Transverse colon (tissue), 4 donors: Measurements from ENCODE around the gene MAGI2. TPM values are rescaled to one million over a fixed set of nuclear protein-coding genes. Genes with fewer than 3 reads are reported as not detected.

Experiments used
- DNase-seq: peaks from one replicate; pipeline ENCODE4 v3.0.0-alpha.2; 2019
- H3K27ac ChIP-seq, 4 donors: fragments of 200-600 bp; sonication (generic); 2 replicates each; pipeline ENCODE4 v1.5.1; 2016 to 2018; ENCODE audit warnings: inconsistent platforms in 4 of 4
- H3K27me3 ChIP-seq: fragments of 200-600 bp; sonication (generic); 2 replicates; pipeline ENCODE4 v1.5.1; 2017; ENCODE audit warnings: inconsistent platforms
- H3K36me3 ChIP-seq, 4 donors: fragments of 200-600 bp; sonication (generic); 2 replicates each; pipeline ENCODE4 v1.5.1; 2017 to 2019; ENCODE audit warnings: inconsistent platforms in 4 of 4
- H3K4me1 ChIP-seq, 4 donors: fragments of 200-600 bp; sonication (generic); 2 replicates each; pipeline ENCODE4 v1.5.1; 2017 to 2020; ENCODE audit warnings: inconsistent platforms in 4 of 4
- H3K4me3 ChIP-seq, 4 donors: fragments of 200-600 bp; sonication (generic); 1 replicate in 1 of 4; 2 replicates in 3 of 4; pipeline versions ENCODE4 v1.5.1 to v1.6.1; 2017 to 2019; ENCODE audit warnings: inconsistent platforms in 4 of 4
- H3K9me3 ChIP-seq, 2 donors: fragments of 200-600 bp; sonication (generic); 2 replicates each; pipeline ENCODE4 v1.5.1; 2017 to 2019; ENCODE audit warnings: inconsistent platforms in 2 of 2
- EP300 ChIP-seq: sonication (generic); formaldehyde crosslinking; IDR thresholded peaks from one replicate; pipeline ENCODE4 v1.6.1; 2017; ENCODE audit warnings: antibody characterized with exemption, low read depth
- POLR2A ChIP-seq: fragments of 450-650 bp; IDR thresholded peaks from one replicate; pipeline ENCODE4 v1.6.1; 2016; ENCODE audit warnings: antibody characterized with exemption, mild to moderate bottlenecking, moderate library complexity
- POLR2AphosphoS5 ChIP-seq, 3 donors: sonication (generic); formaldehyde crosslinking; IDR thresholded peaks; one replicate each; pipeline ENCODE4 v1.6.1; 2016; ENCODE audit warnings: antibody characterized with exemption in 3 of 3
- WGBS, 2 donors: methylation state at CpG; one replicate each; pipeline ENCODE4 v1.1.5; 2018; ENCODE audit warnings: low coverage in 1 of 2; 5-methylcytosine and 5-hydroxymethylcytosine counted together
- in situ Hi-C, 4 donors: fragments of 200-750 bp; cut with MboI; loops; one replicate each; pipeline versions ENCODE4 v1.15.0 to v1.15.1; 2017; ENCODE audit warnings: low sequenced_read_pairs in 3 of 4, low pct_ligation_motif_present in 1 of 4, low pct_unique_long_range_greater_than_20kb in 1 of 4
- intact Hi-C: fragments of 100-400 bp; cut with DNase I; formaldehyde crosslinking; loops from one replicate; pipeline ENCODE4 v1.15.1; 2023; ENCODE audit warnings: low total_unique reads
- total RNA-seq, 4 donors: library from RNA; depleted of rRNA; stranded (reverse); fragments of >200 nt; gene quantifications; one replicate each; pipeline ENCODE4 v1.1.0, GENCODE V29; 2016
- TF ChIP-seq, protein P1 (sequence below), 5 experiments: fragments of 200-600 bp in 3 of 5; fragments of 450-650 bp in 2 of 5; sonication (generic) in 3 of 5; IDR thresholded peaks; 1 replicate in 2 of 5; 2 replicates in 3 of 5; pipeline ENCODE4 v1.5.1; 2016 to 2017; ENCODE audit warnings: antibody characterized with exemption in 5 of 5, inconsistent platforms in 3 of 5, mild to moderate bottlenecking in 2 of 5, moderate library complexity in 1 of 5

MAGI2 gene
- total RNA-seq, 4 donors from 2014 or later: 1.6 to 9.7 (median 4.1) TPM

DNA sequence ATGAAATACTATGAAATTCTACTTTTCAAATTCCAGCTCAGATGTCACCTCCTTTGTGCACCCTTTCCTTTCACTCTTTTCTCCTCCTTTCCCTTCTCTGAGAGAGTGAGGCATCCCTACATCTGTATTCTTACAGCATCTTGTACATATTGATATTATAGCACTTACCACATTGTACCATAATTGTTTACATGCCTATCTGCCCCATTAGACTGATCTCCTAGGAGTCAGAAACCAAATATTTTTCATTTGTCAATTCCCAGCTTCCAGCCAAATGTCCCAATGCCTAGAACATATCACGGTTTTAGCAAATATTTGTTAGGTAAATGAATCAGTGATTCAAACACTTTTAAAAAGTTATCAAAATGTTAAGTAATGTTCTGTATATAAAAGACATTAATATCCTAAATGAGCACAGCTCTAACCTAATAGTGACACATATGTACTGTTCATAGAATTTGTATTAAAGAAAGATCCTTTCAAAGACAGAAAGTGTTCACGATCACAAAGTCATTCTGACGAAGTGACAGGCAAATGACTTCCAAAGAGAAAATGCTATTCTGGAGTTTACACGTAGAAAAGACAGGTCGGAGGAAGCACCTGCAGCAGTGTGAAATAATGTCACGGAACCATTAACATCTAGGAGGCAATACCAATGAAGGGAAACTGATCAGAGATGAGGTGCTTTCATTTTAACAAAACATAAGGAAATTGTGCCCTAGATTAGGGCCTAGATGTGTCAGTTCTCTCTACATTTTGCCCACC lies 774.2 kb downstream of the MAGI2 start:
- intact Hi-C loops: no loop called here
- no peaks in the 10 kb centered on the region for H3K9me3 ChIP-seq
- DNase-seq: no peak
- no peaks in the 10 kb centered on the region for H3K36me3 ChIP-seq
- no peak for TF ChIP-seq POLR2A
- TF ChIP-seq, protein P1, sequence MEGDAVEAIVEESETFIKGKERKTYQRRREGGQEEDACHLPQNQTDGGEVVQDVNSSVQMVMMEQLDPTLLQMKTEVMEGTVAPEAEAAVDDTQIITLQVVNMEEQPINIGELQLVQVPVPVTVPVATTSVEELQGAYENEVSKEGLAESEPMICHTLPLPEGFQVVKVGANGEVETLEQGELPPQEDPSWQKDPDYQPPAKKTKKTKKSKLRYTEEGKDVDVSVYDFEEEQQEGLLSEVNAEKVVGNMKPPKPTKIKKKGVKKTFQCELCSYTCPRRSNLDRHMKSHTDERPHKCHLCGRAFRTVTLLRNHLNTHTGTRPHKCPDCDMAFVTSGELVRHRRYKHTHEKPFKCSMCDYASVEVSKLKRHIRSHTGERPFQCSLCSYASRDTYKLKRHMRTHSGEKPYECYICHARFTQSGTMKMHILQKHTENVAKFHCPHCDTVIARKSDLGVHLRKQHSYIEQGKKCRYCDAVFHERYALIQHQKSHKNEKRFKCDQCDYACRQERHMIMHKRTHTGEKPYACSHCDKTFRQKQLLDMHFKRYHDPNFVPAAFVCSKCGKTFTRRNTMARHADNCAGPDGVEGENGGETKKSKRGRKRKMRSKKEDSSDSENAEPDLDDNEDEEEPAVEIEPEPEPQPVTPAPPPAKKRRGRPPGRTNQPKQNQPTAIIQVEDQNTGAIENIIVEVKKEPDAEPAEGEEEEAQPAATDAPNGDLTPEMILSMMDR (IDR thresholded peaks at IDR 0.05): no peak
- no peak for TF ChIP-seq POLR2AphosphoS5 (IDR thresholded peaks at IDR 0.05)
- TF ChIP-seq EP300: no peak
- no peaks in the 10 kb centered on the region for H3K27me3 ChIP-seq
- in situ Hi-C loops: no loop called here
- no peak overlapping the region for H3K4me3 ChIP-seq
- no peak overlapping the region for H3K27ac ChIP-seq
- WGBS, 2 donors: 61 to 77% methylated on average over 5 to 6 of the region's 6 CpGs
- H3K4me1 ChIP-seq: no peaks in the 10 kb centered on the region

DNA sequence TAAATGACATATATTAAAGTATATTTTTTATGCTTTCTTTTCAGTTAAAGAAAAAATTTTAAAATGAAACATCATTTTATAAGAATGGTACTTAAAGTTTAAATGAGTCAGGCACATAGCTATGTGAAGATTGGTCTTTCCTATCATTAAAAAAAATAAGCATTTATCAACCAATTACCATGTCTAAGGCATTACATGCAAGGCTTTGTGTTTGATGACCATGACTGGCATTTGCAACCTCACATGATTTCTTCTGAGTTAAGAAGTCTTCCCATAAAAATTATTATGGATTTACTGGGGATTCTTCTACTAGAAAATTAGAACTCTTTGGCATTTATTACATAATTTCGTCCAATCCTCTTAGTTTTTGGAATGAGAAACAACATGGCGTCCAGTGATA lies 776.1 kb downstream of the MAGI2 start:
- Histone ChIP-seq H3K27ac (no peak overlapping the region), H3K27me3 (no peaks in the 10 kb centered on the region), H3K36me3 (no peaks in the 10 kb centered on the region), H3K4me3 (no peak overlapping the region), H3K9me3 (no peaks in the 10 kb centered on the region), H3K4me1 (no peaks in the 10 kb centered on the region)
- no peak for DNase-seq
- 80 to 83% methylated on average over 2 of the region's 2 CpGs for WGBS, 2 donors
- TF ChIP-seq POLR2AphosphoS5 (IDR thresholded peaks at IDR 0.05) (no peak), POLR2A (no peak), EP300 (no peak)
- TF ChIP-seq, protein P1 (IDR thresholded peaks at IDR 0.05): no peak
- in situ Hi-C loops: no loop called here
- intact Hi-C loops: no loop called here

DNA sequence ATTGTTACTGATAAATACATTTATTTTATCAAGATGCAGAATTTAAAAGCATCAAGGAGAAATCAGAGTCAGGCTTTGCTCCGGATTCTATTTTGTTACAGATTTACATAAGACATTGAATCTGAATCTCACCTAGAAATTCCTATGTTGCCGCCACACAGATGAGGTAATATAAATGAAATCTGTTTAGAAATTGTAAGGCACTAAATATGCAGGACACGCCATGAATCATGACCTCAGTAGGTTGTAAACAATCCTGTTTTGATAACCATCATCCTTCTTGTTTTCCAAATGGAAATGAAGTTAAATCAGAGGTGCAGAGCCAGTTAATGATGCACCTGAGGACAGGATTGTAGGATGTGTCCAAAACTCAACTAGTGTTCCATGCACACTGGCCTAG lies 778.0 kb downstream of the MAGI2 start:
- Histone ChIP-seq H3K4me3 (no peak overlapping the region), H3K27me3 (no peaks in the 10 kb centered on the region), H3K27ac (no peak overlapping the region), H3K4me1 (no peaks in the 10 kb centered on the region), H3K36me3 (no peaks in the 10 kb centered on the region), H3K9me3 (no peaks in the 10 kb centered on the region)
- no peak for TF ChIP-seq POLR2AphosphoS5 (IDR thresholded peaks at IDR 0.05)
- TF ChIP-seq, protein P1 (IDR thresholded peaks at IDR 0.05): no peak
- TF ChIP-seq EP300: no peak
- no peak for TF ChIP-seq POLR2A
- DNase-seq: no peak
- in situ Hi-C loops: no loop called here
- intact Hi-C loops: no loop called here
- WGBS, 2 donors: 73 to 77% methylated on average over 3 of the region's 3 CpGs

DNA sequence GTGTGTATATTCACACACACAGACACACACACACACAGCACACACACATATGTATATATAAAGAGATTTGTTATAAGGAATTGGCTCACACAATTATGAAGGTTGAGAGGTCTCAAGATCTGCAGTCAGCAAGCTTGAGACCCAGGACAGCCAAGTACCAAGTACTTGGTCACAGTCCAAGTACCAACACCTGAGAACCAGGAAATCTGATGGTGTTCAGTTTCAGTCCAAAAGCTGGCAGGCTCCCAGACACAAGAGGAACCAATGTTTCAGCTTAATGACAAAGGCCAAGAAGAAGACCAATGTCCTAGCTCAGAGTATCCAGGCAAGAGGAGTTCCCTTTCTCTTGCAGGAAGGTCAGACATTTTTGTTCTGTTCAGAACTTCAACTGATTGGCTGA lies 780.2 kb downstream of the MAGI2 start:
- in situ Hi-C loops: no loop called here
- no peak overlapping the region for H3K27ac ChIP-seq
- intact Hi-C loops: no loop called here
- no peaks in the 10 kb centered on the region for H3K4me1 ChIP-seq
- TF ChIP-seq POLR2AphosphoS5 (IDR thresholded peaks at IDR 0.05) (no peak), POLR2A (no peak), EP300 (no peak)
- TF ChIP-seq, protein P1 (IDR thresholded peaks at IDR 0.05): no peak
- no peaks in the 10 kb centered on the region for H3K27me3 ChIP-seq
- H3K9me3 ChIP-seq: no peaks in the 10 kb centered on the region
- no peak overlapping the region for H3K4me3 ChIP-seq
- no peak for DNase-seq
- no peaks in the 10 kb centered on the region for H3K36me3 ChIP-seq
